ENCODE results near the gene NT5E.
"Not testable (repeated sequence)": the region's sequence is repeated elsewhere in the genome, so short reads cannot be mapped to it uniquely, and the experiment has no call there.

The NT5E gene

GRCh38 chr6:85506441-85507093 lies 56.7 kb downstream of the NT5E start:
- no peaks in the 10 kb centered on the region for H3K4me1 ChIP-seq (ENCODE audit: control insufficient read depth in 5 of 5, insufficient read depth in 5 of 5, low read length in 5 of 5)
- no peak overlapping the region for H3K9ac ChIP-seq (ENCODE audit: low read length in 5 of 5)
- H3K9me3 ChIP-seq (ENCODE audit: control insufficient read depth in 5 of 5, low read length in 5 of 5): no peaks in the 10 kb centered on the region
- H3K36me3 ChIP-seq (ENCODE audit: control insufficient read depth in 5 of 5, insufficient read depth in 5 of 5, low read length in 5 of 5): peaks cover 18 to 45% (median 35%) of the 10 kb centered on the region in 5 donors
- no peaks in the 10 kb centered on the region for H3K27me3 ChIP-seq (ENCODE audit: control insufficient read depth in 5 of 5, insufficient read depth in 4 of 5, low read length in 5 of 5)
- no peak overlapping the region for H3K27ac ChIP-seq (ENCODE audit: low read depth, low read length)
- H3K4me3 ChIP-seq (ENCODE audit: low read depth in 1 of 5, low read length in 5 of 5): no peak overlapping the region

GRCh38 chr6:85516168-85516567 lies 66.3 kb downstream of the NT5E start:
- H3K27ac ChIP-seq (ENCODE audit: low read depth, low read length): no peak overlapping the region
- H3K27me3 ChIP-seq (ENCODE audit: control insufficient read depth in 5 of 5, insufficient read depth in 4 of 5, low read length in 5 of 5): no peaks in the 10 kb centered on the region
- no peaks in the 10 kb centered on the region for H3K4me1 ChIP-seq (ENCODE audit: control insufficient read depth in 5 of 5, insufficient read depth in 5 of 5, low read length in 5 of 5)
- no peaks in the 10 kb centered on the region for H3K9me3 ChIP-seq (ENCODE audit: control insufficient read depth in 5 of 5, low read length in 5 of 5)
- H3K36me3 ChIP-seq (ENCODE audit: control insufficient read depth in 5 of 5, insufficient read depth in 5 of 5, low read length in 5 of 5): peaks cover 35 to 48% (median 37%) of the 10 kb centered on the region in 5 donors
- no peak overlapping the region for H3K4me3 ChIP-seq (ENCODE audit: low read depth in 1 of 5, low read length in 5 of 5)
- no peak overlapping the region for H3K9ac ChIP-seq (ENCODE audit: low read length in 5 of 5)

GRCh38 chr6:85524281-85524680 lies 74.4 kb downstream of the NT5E start:
- H3K4me3 ChIP-seq (ENCODE audit: low read depth in 1 of 5, low read length in 5 of 5); H3K27me3 ChIP-seq (ENCODE audit: control insufficient read depth in 5 of 5, insufficient read depth in 4 of 5, low read length in 5 of 5); H3K9me3 ChIP-seq (ENCODE audit: control insufficient read depth in 5 of 5, low read length in 5 of 5); H3K9ac ChIP-seq (ENCODE audit: low read length in 5 of 5); H3K4me1 ChIP-seq (ENCODE audit: control insufficient read depth in 5 of 5, insufficient read depth in 5 of 5, low read length in 5 of 5); H3K27ac ChIP-seq (ENCODE audit: low read depth, low read length): not testable (repeated sequence)
- H3K36me3 ChIP-seq (ENCODE audit: control insufficient read depth in 5 of 5, insufficient read depth in 5 of 5, low read length in 5 of 5): peaks cover 23 to 56% (median 45%) of the 10 kb centered on the region in 5 donors

GRCh38 chr6:85537055-85537494 lies 87.2 kb downstream of the NT5E start:
- H3K27ac ChIP-seq (ENCODE audit: low read depth, low read length): no peak overlapping the region
- H3K9me3 ChIP-seq (ENCODE audit: control insufficient read depth in 5 of 5, low read length in 5 of 5): no peaks in the 10 kb centered on the region
- peaks cover 18 to 39% (median 30%) of the 10 kb centered on the region in 5 donors for H3K36me3 ChIP-seq (ENCODE audit: control insufficient read depth in 5 of 5, insufficient read depth in 5 of 5, low read length in 5 of 5)
- no peaks in the 10 kb centered on the region for H3K27me3 ChIP-seq (ENCODE audit: control insufficient read depth in 5 of 5, insufficient read depth in 4 of 5, low read length in 5 of 5)
- H3K4me1 ChIP-seq (ENCODE audit: control insufficient read depth in 5 of 5, insufficient read depth in 5 of 5, low read length in 5 of 5): no peaks in the 10 kb centered on the region
- H3K4me3 ChIP-seq (ENCODE audit: low read depth in 1 of 5, low read length in 5 of 5): no peak overlapping the region
- H3K9ac ChIP-seq (ENCODE audit: low read length in 5 of 5): no peak overlapping the region

GRCh38 chr6:85544776-85545175 lies 94.9 kb downstream of the NT5E start:
- no peak overlapping the region for H3K9ac ChIP-seq (ENCODE audit: low read length in 5 of 5)
- H3K4me1 ChIP-seq (ENCODE audit: control insufficient read depth in 5 of 5, insufficient read depth in 5 of 5, low read length in 5 of 5): no peaks in the 10 kb centered on the region
- H3K36me3 ChIP-seq (ENCODE audit: control insufficient read depth in 5 of 5, insufficient read depth in 5 of 5, low read length in 5 of 5): peaks cover 16 to 38% (median 28%) of the 10 kb centered on the region in 5 donors
- no peak overlapping the region for H3K27ac ChIP-seq (ENCODE audit: low read depth, low read length)
- H3K4me3 ChIP-seq (ENCODE audit: low read depth in 1 of 5, low read length in 5 of 5): no peak overlapping the region
- H3K27me3 ChIP-seq (ENCODE audit: control insufficient read depth in 5 of 5, insufficient read depth in 4 of 5, low read length in 5 of 5): no peaks in the 10 kb centered on the region
- peaks cover 0 to 3% (median 0%) of the 10 kb centered on the region in 5 donors for H3K9me3 ChIP-seq (ENCODE audit: control insufficient read depth in 5 of 5, low read length in 5 of 5)
